ENCODE data around the gene HKDC1.
"Not testable (repeated sequence)": the region's sequence is repeated elsewhere in the genome, so short reads cannot be mapped to it uniquely, and the experiment has no call there.

HKDC1 gene

GRCh38 chr10:69278446-69278963 is 58.4 kb downstream of the HKDC1 start, which contains the start of gene HK1:
Gene HK1 (plus strand): TSS chr10:69278496.
- no peak for DNase-seq (ENCODE audit: low read depth)

GRCh38 chr10:69279110-69279509 is 59.0 kb downstream of the HKDC1 start:
- no peak for DNase-seq (ENCODE audit: low read depth)

DNA sequence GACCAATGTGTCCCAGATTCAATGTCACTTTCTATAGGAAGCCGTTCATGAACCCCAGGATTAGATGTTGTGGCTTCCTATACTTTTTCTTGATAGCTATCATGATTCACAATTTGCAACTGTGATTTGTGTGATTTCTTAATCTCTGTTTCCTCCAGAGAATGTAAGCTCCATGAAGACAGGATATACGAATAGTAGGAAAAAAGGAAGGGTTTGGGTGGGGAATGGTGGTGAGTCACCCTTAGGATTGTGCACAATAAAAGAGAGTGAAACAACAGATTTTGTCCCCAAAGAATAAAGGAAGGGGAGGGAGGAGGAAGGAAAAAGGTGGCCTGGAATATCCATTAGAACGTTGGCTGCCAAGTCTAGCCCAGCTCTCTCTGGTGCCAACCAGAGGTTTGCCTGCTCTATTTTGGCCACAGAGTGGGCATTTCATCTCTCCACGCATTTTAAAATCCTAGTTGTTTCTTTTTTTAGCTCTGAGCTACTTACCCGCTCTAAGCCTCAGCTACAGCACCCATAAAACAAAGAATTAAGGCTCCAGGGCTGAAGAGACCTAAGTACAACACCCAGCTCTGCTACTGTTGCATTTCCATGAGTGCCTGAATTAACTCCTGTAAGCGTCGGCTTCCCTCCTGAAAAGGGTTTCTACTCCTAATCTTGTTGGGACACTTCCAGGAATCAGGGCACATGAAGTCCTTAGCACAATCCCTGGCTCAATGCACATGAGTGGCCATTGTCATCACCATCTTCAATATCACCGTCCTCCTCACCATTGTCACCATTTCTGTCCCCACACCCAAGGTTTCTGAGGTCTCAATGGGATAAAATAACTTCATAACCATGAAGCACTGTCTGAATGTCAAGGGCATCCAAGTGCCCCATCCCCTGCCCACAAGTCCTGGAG is 61.6 kb downstream of the HKDC1 start:
- DNase-seq (ENCODE audit: low read depth), result no peak

DNA sequence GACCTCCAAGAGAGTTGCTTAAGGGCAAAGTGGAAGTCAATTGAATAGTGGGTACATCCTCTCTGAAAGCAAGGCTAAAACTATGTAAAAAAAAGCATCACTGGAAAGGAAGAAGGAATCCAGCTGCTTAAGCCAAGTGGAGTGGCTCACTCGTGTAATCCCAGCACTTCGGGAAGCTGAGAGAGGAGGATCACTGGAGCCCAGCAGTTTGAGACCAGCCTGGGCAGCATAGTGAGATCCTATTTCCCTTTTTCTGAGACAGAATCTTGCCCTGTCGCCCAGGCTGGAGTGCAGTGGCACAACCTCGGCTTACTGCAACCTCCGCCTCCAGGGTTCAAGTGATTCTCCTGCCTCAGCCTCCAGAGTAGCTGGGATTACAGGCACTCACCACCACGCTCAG is 64.3 kb downstream of the HKDC1 start:
- DNase-seq (ENCODE audit: low read depth), result not testable (repeated sequence)

- DNase-seq (ENCODE audit: low read depth), result no peak
Observed at GRCh38 chr10:69285699-69286098, 65.6 kb downstream of the HKDC1 start.

DNA sequence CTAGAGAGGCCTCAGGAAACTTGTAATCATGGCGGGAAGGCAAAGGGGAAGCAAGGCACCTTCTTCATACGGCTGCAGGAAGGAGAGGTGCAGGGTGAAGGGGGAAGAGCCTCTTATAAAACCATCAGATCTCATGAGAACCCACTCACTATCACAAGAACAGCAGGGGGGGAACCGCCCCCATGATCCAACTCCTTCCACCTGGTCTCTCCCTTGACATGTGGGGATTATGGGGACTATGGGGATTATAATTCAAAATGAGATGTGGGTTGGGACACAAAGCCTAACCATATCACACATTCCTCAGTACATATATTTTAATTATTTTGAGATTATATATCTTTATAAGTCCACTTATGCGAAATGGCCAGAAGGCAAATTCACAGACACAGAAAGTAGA is 67.0 kb downstream of the HKDC1 start:
- DNase-seq (ENCODE audit: low read depth), result no peak

GRCh38 chr10:69290993-69291392 is 70.9 kb downstream of the HKDC1 start:
- DNase-seq (ENCODE audit: low read depth), result no peak

- DNase-seq (ENCODE audit: low read depth), result peak; percentile 30
Observed at GRCh38 chr10:69292459-69292858, 72.3 kb downstream of the HKDC1 start.

DNA sequence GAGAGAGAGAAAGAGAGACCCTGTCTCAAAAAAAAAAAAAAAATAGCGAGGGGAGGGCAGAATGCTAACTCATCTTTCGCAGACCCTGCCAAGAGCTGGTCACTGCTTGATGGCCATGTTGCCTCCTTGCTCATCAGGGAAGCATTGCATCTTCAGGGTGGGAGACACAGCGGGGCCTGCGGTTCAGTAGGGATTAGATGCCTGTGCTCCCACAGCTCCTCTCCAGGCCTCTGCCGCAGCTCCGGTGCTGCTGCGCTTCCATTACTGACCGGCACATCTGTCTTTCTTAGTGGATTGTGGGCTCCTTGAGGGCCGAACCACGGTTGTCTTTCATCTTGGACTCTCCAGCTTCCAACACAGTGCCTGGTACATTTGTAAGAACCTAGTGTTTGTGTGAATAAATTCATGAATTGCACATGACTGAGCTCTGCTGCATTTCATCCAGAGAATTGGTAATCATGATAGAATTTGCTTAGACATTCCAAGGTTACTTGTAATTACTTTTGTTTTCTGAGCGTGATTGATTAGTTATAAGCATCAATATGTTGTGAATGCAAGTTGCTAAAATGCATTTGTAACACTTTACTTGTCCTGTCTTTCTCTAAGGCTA is 75.0 kb downstream of the HKDC1 start:
- DNase-seq (ENCODE audit: low read depth), result no peak

- no peak for DNase-seq (ENCODE audit: low read depth)
Observed at GRCh38 chr10:69303632-69304051, 83.5 kb downstream of the HKDC1 start.

- no peak for DNase-seq (ENCODE audit: low read depth)
Observed at GRCh38 chr10:69306421-69306820, 86.3 kb downstream of the HKDC1 start.

DNA sequence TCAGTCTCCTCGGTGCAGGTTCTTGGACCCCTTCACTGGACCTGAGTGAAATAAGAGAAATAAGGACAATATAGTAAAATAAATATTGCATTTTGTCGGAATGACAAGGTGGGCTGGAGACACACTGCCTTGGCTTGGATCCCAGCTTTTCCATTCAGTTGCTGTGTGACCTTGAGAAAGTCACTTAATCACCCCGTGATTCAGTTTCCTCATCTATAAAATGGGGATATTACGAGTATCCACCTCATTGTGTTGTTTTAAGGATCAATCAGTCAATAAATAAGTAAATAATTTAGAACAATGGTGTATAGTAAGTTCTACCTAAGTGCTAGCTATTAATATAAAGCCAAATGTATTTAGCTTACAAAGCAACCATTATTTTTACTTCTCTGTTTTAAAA is 87.3 kb downstream of the HKDC1 start:
- no peak for DNase-seq (ENCODE audit: low read depth)

DNA sequence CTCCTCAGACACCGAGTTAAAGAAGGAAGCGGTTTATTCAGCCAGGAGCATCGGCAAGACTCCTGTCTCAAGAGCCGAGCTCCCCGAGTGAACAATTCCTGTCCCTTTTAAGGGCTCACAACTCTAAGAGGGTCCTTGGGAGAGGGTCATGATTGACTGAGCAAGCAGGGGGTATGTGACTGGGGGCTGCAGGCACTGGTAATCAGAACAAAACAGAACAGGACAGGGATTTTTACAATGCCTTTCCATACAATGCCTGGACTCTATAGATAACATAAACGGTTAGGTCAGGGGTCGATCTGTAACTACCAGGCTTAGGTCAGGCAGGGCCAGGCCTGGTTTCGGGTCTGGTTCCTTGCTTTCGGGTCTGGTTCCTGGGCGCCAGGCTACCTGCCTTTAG is 88.2 kb downstream of the HKDC1 start:
- DNase-seq (ENCODE audit: low read depth), result not testable (repeated sequence)

- no peak for DNase-seq (ENCODE audit: low read depth)
Observed at GRCh38 chr10:69311309-69311708, 91.2 kb downstream of the HKDC1 start.

DNA sequence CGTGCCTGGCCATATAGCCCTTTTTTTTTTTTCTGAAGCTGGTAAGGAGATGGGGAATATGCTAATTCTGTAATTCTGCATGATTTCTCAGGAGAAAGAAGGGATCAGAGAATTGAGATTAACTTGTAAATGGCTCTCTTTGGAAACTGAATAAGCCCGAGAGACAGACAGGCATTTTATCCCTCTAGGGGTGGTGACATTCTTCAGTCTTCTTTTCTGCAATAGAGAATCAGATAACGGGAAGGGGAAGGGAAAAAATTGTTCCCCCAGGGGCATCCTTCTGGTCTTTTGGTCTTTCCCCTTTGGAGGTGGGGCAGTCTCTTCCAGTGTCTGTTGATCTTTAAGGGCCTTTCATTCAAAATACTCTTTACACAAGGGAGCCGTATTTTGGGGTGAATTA is 92.4 kb downstream of the HKDC1 start:
- no peak for DNase-seq (ENCODE audit: low read depth)

DNA sequence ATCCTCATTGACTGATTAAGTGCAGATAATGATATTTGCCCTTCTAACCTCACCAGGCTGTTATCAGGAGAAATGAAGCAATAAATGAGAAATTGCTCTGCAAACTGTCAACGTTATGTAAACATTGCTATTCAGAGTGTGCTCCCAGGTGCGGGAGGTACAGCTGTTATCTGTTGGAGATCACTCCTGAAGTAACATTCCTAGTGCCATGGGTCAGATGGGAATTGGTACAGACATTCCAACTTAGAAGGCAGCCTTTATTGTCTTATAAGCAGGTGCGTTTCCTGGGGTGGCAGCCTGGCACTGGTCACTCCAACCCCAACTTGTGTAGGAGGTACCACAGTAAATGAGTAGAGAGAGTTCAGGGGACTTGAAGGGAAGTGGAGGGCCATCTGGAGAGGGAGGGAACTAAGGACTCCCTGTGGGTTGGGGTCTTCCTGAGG is 95.0 kb downstream of the HKDC1 start:
- DNase-seq (ENCODE audit: low read depth), result no peak

- peak; percentile 78 for DNase-seq (ENCODE audit: low read depth)
Observed at GRCh38 chr10:69315610-69316312, 95.6 kb downstream of the HKDC1 start.

GRCh38 chr10:69316313-69317059 is 96.4 kb downstream of the HKDC1 start:
- no peak for DNase-seq (ENCODE audit: low read depth)
